ENCODE measurements around the gene CPNE7. TPM values are rescaled to one million over a fixed set of nuclear protein-coding genes. Genes with fewer than 3 reads are reported as not detected.

The CPNE7 gene
- polyA plus RNA-seq, 1 experiment, result 7.5 TPM

DNA sequence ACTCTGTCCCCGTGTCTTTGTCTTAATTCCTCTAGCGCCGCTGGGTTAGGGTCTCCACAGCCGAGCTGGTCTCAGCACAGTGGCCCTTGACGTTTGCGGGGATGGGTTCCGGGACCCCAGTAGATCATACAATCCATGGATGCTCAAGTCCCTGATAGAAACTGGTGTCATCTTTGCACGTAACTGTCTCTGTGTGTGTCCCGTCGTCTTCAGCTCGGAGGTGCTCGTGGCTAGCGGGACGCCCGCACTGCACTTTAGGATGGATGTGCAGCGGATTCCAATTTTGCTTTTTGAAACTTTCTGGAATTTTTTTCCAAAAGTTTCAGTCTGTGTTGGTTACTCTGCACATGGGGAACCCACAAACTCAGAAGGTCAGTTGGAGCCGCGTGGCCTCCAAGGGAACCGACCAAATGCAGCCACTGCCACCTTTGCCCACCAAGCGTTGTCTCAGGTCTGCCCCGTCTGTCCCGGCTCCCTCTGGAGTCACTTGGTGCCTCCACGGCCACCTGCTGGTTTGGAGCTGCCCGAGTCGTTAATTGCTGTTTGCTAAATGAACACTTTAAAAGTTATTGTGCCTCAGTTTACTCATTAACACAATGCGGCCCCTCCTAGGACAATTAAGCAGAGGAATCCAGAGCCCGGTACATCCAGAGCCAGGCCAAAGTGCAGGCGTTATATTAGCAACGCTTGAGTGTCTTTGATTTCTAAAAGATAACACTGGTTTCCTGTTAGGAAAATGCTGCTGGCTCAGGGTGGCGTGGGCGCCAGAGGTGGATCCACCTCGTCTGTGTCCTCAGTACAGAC, 32.6 kb downstream of the CPNE7 start:
- TF ChIP-seq CTCF (IDR thresholded peaks at IDR 0.05; ENCODE audit: low read depth, low read length), result no peak
- Histone ChIP-seq H3K4me3 (ENCODE audit: low read depth, low read length) (no peak overlapping the region), H3K9me3 (ENCODE audit: control insufficient read depth, insufficient read depth, low read length) (peaks cover 3% of the 10 kb centered on the region; the same call in 1 of the 2 replicates), H3K27ac (ENCODE audit: low read depth, low read length) (no peak overlapping the region), H3K27me3 (ENCODE audit: control insufficient read depth, insufficient read depth, low read length) (no peaks in the 10 kb centered on the region)
- ChIA-PET CTCF (interaction anchor here (1.0 kb wide), 1 partner anchor 33 kb away, joined by 3 read pairs; no protein-coding TSS in a partner anchor), POLR2A (no interaction called here)
- no peak for DNase-seq (ENCODE audit: low read depth, low spot score)

- Histone ChIP-seq H3K4me3 (ENCODE audit: low read depth, low read length) (no peak overlapping the region), H3K27me3 (ENCODE audit: control insufficient read depth, insufficient read depth, low read length) (no peaks in the 10 kb centered on the region), H3K27ac (ENCODE audit: low read depth, low read length) (no peak overlapping the region), H3K9me3 (ENCODE audit: control insufficient read depth, insufficient read depth, low read length) (peaks cover 3% of the 10 kb centered on the region; the same call in 1 of the 2 replicates)
- CTCF ChIA-PET, result no interaction called here
- POLR2A ChIA-PET, result no interaction called here
- no peak for DNase-seq (ENCODE audit: low read depth, low spot score)
- TF ChIP-seq CTCF (IDR thresholded peaks at IDR 0.05; ENCODE audit: low read depth, low read length), result no peak
Measured at GRCh38 chr16:89610108-89610453, 34.5 kb downstream of the CPNE7 start.

GRCh38 chr16:89612415-89613166, 37.0 kb downstream of the CPNE7 start:
- DNase-seq (ENCODE audit: low read depth, low spot score), result no peak
- no peak for TF ChIP-seq CTCF (IDR thresholded peaks at IDR 0.05; ENCODE audit: low read depth, low read length)
- Histone ChIP-seq H3K27me3 (ENCODE audit: control insufficient read depth, insufficient read depth, low read length) (peaks cover 2% of the 10 kb centered on the region), H3K4me3 (ENCODE audit: low read depth, low read length) (no peak overlapping the region), H3K9me3 (ENCODE audit: control insufficient read depth, insufficient read depth, low read length) (peaks cover 6% of the 10 kb centered on the region; the same call in 1 of the 2 replicates), H3K27ac (ENCODE audit: low read depth, low read length) (no peak overlapping the region)
- ChIA-PET CTCF (interaction anchor here (1.5 kb wide), 1 partner anchor 29 kb away, joined by 4 read pairs; no protein-coding TSS in a partner anchor), POLR2A (interaction anchor here (1.5 kb wide), 1 partner anchor 28 kb away, joined by 3 read pairs; no protein-coding TSS in a partner anchor)

DNA sequence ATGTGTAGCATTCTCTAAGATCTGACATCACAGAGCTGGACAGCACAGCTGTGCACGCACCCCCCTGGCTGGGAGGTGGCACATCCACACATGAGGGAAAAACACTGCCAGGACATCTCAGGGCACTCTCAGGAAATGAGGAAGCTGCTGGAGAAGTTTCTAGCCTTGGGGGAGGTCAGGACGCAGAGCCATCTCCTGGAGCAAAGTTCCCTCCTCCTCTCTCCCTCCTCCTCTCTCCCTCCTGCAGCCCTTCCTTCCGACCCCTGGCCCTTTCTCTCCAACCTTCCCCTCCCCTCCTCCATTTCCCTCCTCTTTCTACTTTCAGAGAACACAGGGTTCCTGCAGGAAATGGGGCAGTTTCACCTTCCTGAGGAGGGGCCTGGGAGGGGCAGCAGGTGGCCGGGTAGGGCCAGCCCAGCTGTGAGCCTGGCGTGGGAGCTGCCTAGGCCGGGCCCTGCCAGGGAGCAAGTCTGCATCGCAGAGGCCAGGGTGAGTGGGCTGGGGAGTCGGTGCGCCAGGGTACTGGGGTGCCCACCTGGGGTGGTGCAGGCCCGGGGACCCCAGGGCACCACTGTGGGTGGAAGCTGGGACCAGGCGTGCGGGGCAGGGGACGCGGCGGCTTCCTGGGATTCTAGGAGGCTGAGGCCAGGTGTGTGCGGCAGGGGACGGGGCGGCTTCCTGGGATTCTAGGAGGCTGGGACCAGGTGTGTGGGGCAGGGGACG, 37.8 kb downstream of the CPNE7 start, which contains the start of gene DPEP1:
Gene DPEP1, plus strand, starts transcription at position 412 of the 723 bp plus-strand sequence. CDS start 16,769 bp downstream, outside the sequence.
- Histone ChIP-seq H3K27ac (ENCODE audit: low read depth, low read length) (no peak within 1 kb of the TSS), H3K4me3 (ENCODE audit: low read depth, low read length) (no peak within 1 kb of the TSS), H3K27me3 (ENCODE audit: control insufficient read depth, insufficient read depth, low read length) (peaks cover 2% of the 10 kb centered on the region), H3K9me3 (ENCODE audit: control insufficient read depth, insufficient read depth, low read length) (peaks cover 6% of the 10 kb centered on the region; the same call in 1 of the 2 replicates)
- no peak for TF ChIP-seq CTCF (IDR thresholded peaks at IDR 0.05; ENCODE audit: low read depth, low read length)
- CTCF ChIA-PET, result interaction anchor here (0.6 to 1.5 kb wide), 2 partner anchors 28 to 309 kb away, joined by 4 to 6 read pairs; no protein-coding TSS in a partner anchor
- POLR2A ChIA-PET, result interaction anchor here (1.5 kb wide), 1 partner anchor 27 kb away, joined by 3 read pairs; no protein-coding TSS in a partner anchor
- DNase-seq (ENCODE audit: low read depth, low spot score), result no peak

Measured in AG04450 (cell line).